GM23338 (cell line): Measurements from ENCODE around the gene AP1G2. TPM values are rescaled to one million over a fixed set of nuclear protein-coding genes. Genes with fewer than 3 reads are reported as not detected.

ENCODE experiments used
- CTCF ChIP-seq, 2 experiments: fragments of 200-600 bp in 1 of 2; sonication (generic) in 1 of 2; conservative IDR thresholded peaks; 2 replicates each; pipeline versions ENCODE4 v1.5.1 to v1.6.1; 2016 to 2017; ENCODE audit warnings: antibody characterized with exemption in 2 of 2, low read depth in 2 of 2, mild to moderate bottlenecking in 2 of 2, moderate library complexity in 1 of 2
- ETS1 ChIP-seq: IDR thresholded peaks from 2 replicates; pipeline ENCODE4 v1.6.1; 2016; ENCODE audit warnings: antibody characterized with exemption
- EZH2 ChIP-seq: fragments of 200-600 bp; sonication (generic); IDR thresholded peaks from one replicate; pipeline ENCODE4 v1.8.0; 2017; ENCODE audit warnings: antibody characterized with exemption, mild to moderate bottlenecking, low read depth; ENCODE audit not compliant: unreplicated experiment
- EZH2phosphoT487 ChIP-seq: fragments of 200-600 bp; sonication (generic); IDR thresholded peaks from one replicate; pipeline ENCODE4 v1.8.1; 2018; ENCODE audit warnings: antibody characterized with exemption; ENCODE audit not compliant: unreplicated experiment
- JUNB ChIP-seq: IDR thresholded peaks from one replicate; pipeline ENCODE4 v1.6.1; 2016; ENCODE audit warnings: antibody characterized with exemption; ENCODE audit not compliant: unreplicated experiment
- NANOG ChIP-seq: IDR thresholded peaks from 2 replicates; pipeline ENCODE4 v1.6.1; 2016; ENCODE audit warnings: antibody characterized with exemption, borderline replicate concordance
- POLR2AphosphoS5 ChIP-seq: IDR thresholded peaks from 2 replicates; pipeline ENCODE4 v1.6.1; 2016; ENCODE audit warnings: antibody characterized with exemption, low read depth
- STAT1 ChIP-seq: IDR thresholded peaks from one replicate; pipeline ENCODE4 v1.6.1; 2016; ENCODE audit warnings: antibody characterized with exemption; ENCODE audit not compliant: unreplicated experiment
- ZNF114 ChIP-seq: fragments of 250-450 bp; sonication (Bioruptor Pico); IDR thresholded peaks from 2 replicates; pipeline ENCODE4 v1.5.0; 2020; ENCODE audit warnings: mild to moderate bottlenecking, moderate library complexity
- ZNF331 ChIP-seq: fragments of 250-450 bp; sonication (Bioruptor Pico); IDR thresholded peaks from 2 replicates; pipeline ENCODE4 v1.5.0; 2020; ENCODE audit warnings: low read depth, mild to moderate bottlenecking, moderate library complexity
- ZNF462 ChIP-seq: fragments of 250-450 bp; sonication (Bioruptor Pico); IDR thresholded peaks from 2 replicates; pipeline ENCODE4 v1.5.0; 2020; ENCODE audit warnings: mild to moderate bottlenecking, moderate library complexity
- polyA plus RNA-seq: library from polyadenylated mRNA; unstranded; fragments of >200 nt; fragmentation: Nextera tagmentation; extraction: Ambion mirVana; gene quantifications from 2 replicates; pipeline ENCODE4 v1.2.1, GENCODE V29; 2016
- total RNA-seq: library from RNA; depleted of rRNA; stranded (reverse); fragments of >200 nt; shearing (Covaris generic); gene quantifications from 2 replicates; pipeline ENCODE4 v1.2.3, GENCODE V29; 2014

The AP1G2 gene
- total and polyA plus RNA-seq, 2 experiments from 2014 or later = 55.3 to 63.5 TPM

GRCh38 chr14:23543403-23543802, 24.2 kb downstream of the AP1G2 start (continued):
- TF ChIP-seq ZNF462 (CRISPR knock-in tag) (no peak), EZH2phosphoT487 (no peak), STAT1 (no peak), ZNF114 (CRISPR knock-in tag) (no peak), ZNF331 (CRISPR knock-in tag) (no peak), POLR2AphosphoS5 (no peak; the same call in 1 of the 2 replicates), EZH2 (no peak), JUNB (no peak), NANOG (no peak), CTCF (conservative IDR thresholded peaks at IDR 0.05; ENCODE audit: low read depth in 2 of 2) (no peak), ETS1 (no peak)
